Activated naive CD4-positive, alpha-beta T cell treated with anti-CD3 and anti-CD28 coated beads, Interleukin-2, amount 50 U/mL, for 24 hours (primary cell): ENCODE data around the gene INTS15.

Experiments
- H3K27ac Mint-ChIP-seq: one replicate; pipeline ENCODE4 v1.8.0; 2021; ENCODE audit warnings: mild to moderate bottlenecking, mixed read lengths
- H3K27me3 Mint-ChIP-seq: one replicate; pipeline ENCODE4 v1.8.0; 2021; ENCODE audit warnings: mixed read lengths
- H3K36me3 Mint-ChIP-seq: one replicate; pipeline ENCODE4 v1.8.0; 2021; ENCODE audit warnings: mixed read lengths
- H3K4me1 Mint-ChIP-seq: one replicate; pipeline ENCODE4 v1.8.0; 2021; ENCODE audit warnings: mixed read lengths
- H3K4me3 Mint-ChIP-seq: one replicate; pipeline ENCODE4 v1.8.0; 2021; ENCODE audit warnings: mild to moderate bottlenecking, mixed read lengths
- H3K9me3 Mint-ChIP-seq: one replicate; pipeline ENCODE4 v1.8.0; 2021; ENCODE audit warnings: mixed read lengths

The INTS15 gene

GRCh38 chr7:6642861-6643640, 53.2 kb downstream of the INTS15 start:
- H3K9me3 Mint-ChIP-seq, result no peaks in the 10 kb centered on the region
- no peak overlapping the region for H3K4me3 Mint-ChIP-seq
- no peaks in the 10 kb centered on the region for H3K27me3 Mint-ChIP-seq
- peaks cover 7% of the 10 kb centered on the region for H3K36me3 Mint-ChIP-seq
- H3K27ac Mint-ChIP-seq, result no peak overlapping the region
- peaks cover 22% of the 10 kb centered on the region for H3K4me1 Mint-ChIP-seq

GRCh38 chr7:6643915-6644625, 54.2 kb downstream of the INTS15 start:
- no peaks in the 10 kb centered on the region for H3K9me3 Mint-ChIP-seq
- no peak overlapping the region for H3K4me3 Mint-ChIP-seq
- H3K36me3 Mint-ChIP-seq, result peaks cover 8% of the 10 kb centered on the region

GRCh38 chr7:6644728-6645127, 54.9 kb downstream of the INTS15 start:
- H3K36me3 Mint-ChIP-seq, result peaks cover 7% of the 10 kb centered on the region
- no peak overlapping the region for H3K4me3 Mint-ChIP-seq
- no peak overlapping the region for H3K27ac Mint-ChIP-seq
- H3K9me3 Mint-ChIP-seq, result no peaks in the 10 kb centered on the region
- H3K4me1 Mint-ChIP-seq, result peaks cover 6% of the 10 kb centered on the region
- H3K27me3 Mint-ChIP-seq, result no peaks in the 10 kb centered on the region

More at GRCh38 chr7:6643915-6644625, 54.2 kb downstream of the INTS15 start:
- no peaks in the 10 kb centered on the region for H3K27me3 Mint-ChIP-seq
- peaks cover 13% of the 10 kb centered on the region for H3K4me1 Mint-ChIP-seq
- no peak overlapping the region for H3K27ac Mint-ChIP-seq

- no peak overlapping the region for H3K4me3 Mint-ChIP-seq
- peaks cover 17% of the 10 kb centered on the region for H3K36me3 Mint-ChIP-seq
- no peak overlapping the region for H3K27ac Mint-ChIP-seq
- no peaks in the 10 kb centered on the region for H3K27me3 Mint-ChIP-seq
- no peaks in the 10 kb centered on the region for H3K4me1 Mint-ChIP-seq
- H3K9me3 Mint-ChIP-seq, result no peaks in the 10 kb centered on the region
These were observed 56.6 kb downstream of the INTS15 start for GRCh38 chr7:6646465-6646864.

- H3K27ac Mint-ChIP-seq, result no peak overlapping the region
- no peaks in the 10 kb centered on the region for H3K4me1 Mint-ChIP-seq
- H3K36me3 Mint-ChIP-seq, result peaks cover 15% of the 10 kb centered on the region
- H3K9me3 Mint-ChIP-seq, result no peaks in the 10 kb centered on the region
- H3K27me3 Mint-ChIP-seq, result no peaks in the 10 kb centered on the region
- H3K4me3 Mint-ChIP-seq, result no peak overlapping the region
These were observed 57.3 kb downstream of the INTS15 start for GRCh38 chr7:6647080-6647479.

- no peaks in the 10 kb centered on the region for H3K9me3 Mint-ChIP-seq
- peaks cover 15% of the 10 kb centered on the region for H3K36me3 Mint-ChIP-seq
- H3K4me3 Mint-ChIP-seq, result no peak overlapping the region
- no peaks in the 10 kb centered on the region for H3K27me3 Mint-ChIP-seq
- H3K4me1 Mint-ChIP-seq, result no peaks in the 10 kb centered on the region
- H3K27ac Mint-ChIP-seq, result no peak overlapping the region
These were observed 57.7 kb downstream of the INTS15 start for GRCh38 chr7:6647541-6647940.

GRCh38 chr7:6648066-6648814, 58.4 kb downstream of the INTS15 start:
- H3K4me1 Mint-ChIP-seq, result no peaks in the 10 kb centered on the region
- H3K27ac Mint-ChIP-seq, result no peak overlapping the region
- H3K36me3 Mint-ChIP-seq, result peaks cover 15% of the 10 kb centered on the region
- no peaks in the 10 kb centered on the region for H3K27me3 Mint-ChIP-seq
- H3K4me3 Mint-ChIP-seq, result no peak overlapping the region
- H3K9me3 Mint-ChIP-seq, result no peaks in the 10 kb centered on the region

GRCh38 chr7:6648815-6649104, 58.9 kb downstream of the INTS15 start:
- H3K4me3 Mint-ChIP-seq, result no peak overlapping the region
- H3K9me3 Mint-ChIP-seq, result no peaks in the 10 kb centered on the region
- no peak overlapping the region for H3K27ac Mint-ChIP-seq
- H3K27me3 Mint-ChIP-seq, result no peaks in the 10 kb centered on the region
- H3K4me1 Mint-ChIP-seq, result no peaks in the 10 kb centered on the region
- H3K36me3 Mint-ChIP-seq, result peaks cover 15% of the 10 kb centered on the region

- H3K9me3 Mint-ChIP-seq, result no peaks in the 10 kb centered on the region
- H3K4me3 Mint-ChIP-seq, result no peak overlapping the region
- H3K27me3 Mint-ChIP-seq, result no peaks in the 10 kb centered on the region
- H3K27ac Mint-ChIP-seq, result no peak overlapping the region
- no peaks in the 10 kb centered on the region for H3K4me1 Mint-ChIP-seq
- H3K36me3 Mint-ChIP-seq, result peaks cover 15% of the 10 kb centered on the region
These were observed 59.6 kb downstream of the INTS15 start for GRCh38 chr7:6649241-6649961.

- Mint-ChIP-seq H3K4me1 (no peaks in the 10 kb centered on the region), H3K9me3 (no peaks in the 10 kb centered on the region), H3K27me3 (no peaks in the 10 kb centered on the region), H3K27ac (no peak overlapping the region), H3K36me3 (peaks cover 18% of the 10 kb centered on the region), H3K4me3 (no peak overlapping the region)
These were observed 60.3 kb downstream of the INTS15 start for GRCh38 chr7:6650086-6650485.

- H3K9me3 Mint-ChIP-seq, result no peaks in the 10 kb centered on the region
- H3K4me3 Mint-ChIP-seq, result no peak overlapping the region
- no peak overlapping the region for H3K27ac Mint-ChIP-seq
- peaks cover 23% of the 10 kb centered on the region for H3K36me3 Mint-ChIP-seq
- H3K4me1 Mint-ChIP-seq, result no peaks in the 10 kb centered on the region
- H3K27me3 Mint-ChIP-seq, result no peaks in the 10 kb centered on the region
These were observed 60.7 kb downstream of the INTS15 start for GRCh38 chr7:6650521-6651011.

- Mint-ChIP-seq H3K27ac (no peak overlapping the region), H3K4me1 (no peaks in the 10 kb centered on the region), H3K9me3 (no peaks in the 10 kb centered on the region), H3K4me3 (no peak overlapping the region), H3K36me3 (peaks cover 23% of the 10 kb centered on the region), H3K27me3 (no peaks in the 10 kb centered on the region)
These were observed 62.1 kb downstream of the INTS15 start for GRCh38 chr7:6651851-6652445.

- no peaks in the 10 kb centered on the region for H3K27me3 Mint-ChIP-seq
- H3K4me3 Mint-ChIP-seq, result no peak overlapping the region
- no peaks in the 10 kb centered on the region for H3K4me1 Mint-ChIP-seq
- H3K9me3 Mint-ChIP-seq, result no peaks in the 10 kb centered on the region
- peaks cover 21% of the 10 kb centered on the region for H3K36me3 Mint-ChIP-seq
- no peak overlapping the region for H3K27ac Mint-ChIP-seq
These were observed 62.7 kb downstream of the INTS15 start for GRCh38 chr7:6652446-6653011.

GRCh38 chr7:6653071-6654003, 63.5 kb downstream of the INTS15 start:
- no peaks in the 10 kb centered on the region for H3K4me1 Mint-ChIP-seq
- no peaks in the 10 kb centered on the region for H3K27me3 Mint-ChIP-seq
- H3K36me3 Mint-ChIP-seq, result peaks cover 20% of the 10 kb centered on the region
- H3K9me3 Mint-ChIP-seq, result no peaks in the 10 kb centered on the region
- H3K27ac Mint-ChIP-seq, result no peak overlapping the region
- no peak overlapping the region for H3K4me3 Mint-ChIP-seq
